Pancreas (tissue), 10 donors: Measurements from ENCODE around the gene OXSR1. TPM values are rescaled to one million over a fixed set of nuclear protein-coding genes. Genes with fewer than 3 reads are reported as not detected.

ENCODE experiments used
- ATAC-seq, 4 donors: fragments of 200-7000 bp; cut with Tn5 transposase; one replicate each; pipeline versions ENCODE4 v1.8.0 to v1.9.1; 2020; ENCODE audit warnings: mild to moderate bottlenecking in 4 of 4, moderate library complexity in 4 of 4
- DNase-seq, 6 donors: peaks; one replicate each; pipeline ENCODE4 v3.0.0-alpha.2; 2020
- FAIRE-seq: peaks from 2 replicates; lab custom pipeline; 2012; peaks lifted over from hg19 to GRCh38; lab: Jason Lieb, UNC
- H3K27ac ChIP-seq, 4 donors: fragments of 200-600 bp; sonication (generic); 1 replicate in 3 of 4; 2 replicates in 1 of 4; pipeline versions ENCODE4 v1.5.0 to v1.8.0; 2020
- H3K27me3 ChIP-seq, 4 donors: fragments of 200-600 bp; one replicate each; pipeline ENCODE4 v1.8.0; 2021
- H3K36me3 ChIP-seq, 3 donors: fragments of 200-600 bp; sonication (generic) in 1 of 3; one replicate each; pipeline versions ENCODE4 v1.5.0 to v1.8.0; 2020 to 2021
- H3K4me1 ChIP-seq, 3 donors: fragments of 200-600 bp; one replicate each; pipeline ENCODE4 v1.8.0; 2021
- H3K4me3 ChIP-seq, 4 donors: fragments of 200-600 bp; sonication (generic) in 2 of 4; one replicate each; pipeline versions ENCODE4 v1.5.0 to v1.8.0; 2020 to 2021
- H3K9me3 ChIP-seq, 4 donors: fragments of 200-600 bp; one replicate each; pipeline ENCODE4 v1.8.0; 2021
- CTCF ChIP-seq, 4 donors: fragments of 200-600 bp; sonication (generic) in 3 of 4; IDR thresholded peaks; one replicate each; pipeline versions ENCODE4 v1.5.0 to v1.8.0; 2021; ENCODE audit warnings: antibody characterized with exemption in 4 of 4
- WGBS, 2 donors: extraction: QIAGEN DNeasy Blood & Tissue Kit; methylation state at CpG; one replicate each; pipeline ENCODE4 v1.1.7; 2013; 5-methylcytosine and 5-hydroxymethylcytosine counted together
- intact Hi-C, 3 donors: fragments of 100-400 bp; cut with DNase I; formaldehyde crosslinking; loops; one replicate each; pipeline versions ENCODE4 v1.11.1 to v1.14.2; 2022
- polyA plus RNA-seq, 2 donors: library from polyadenylated mRNA; stranded (reverse); fragments of 200-250 nt; gene quantifications; one replicate each; pipeline ENCODE4 v1.2.3, GENCODE V29; 2013
- total RNA-seq, 6 donors: library from RNA; stranded (reverse); fragmentation: NEBNext Ultra II Directional in 4 of 6; extraction: Animal tissue kit (Norgen Biotek cat#: 25700) in 4 of 6; gene quantifications; one replicate each; pipeline versions ENCODE4 v1.2.1 to v1.2.4, GENCODE V29; 2021 to 2023
- donor health status: healthy with polysubstance abuse.
- donor health status: DM: no; HTN: no; CAD: no; lungs with moderate emphysema.
- donor health status: DM: no; HTN: no; CAD: no.
- donor health status: control.
- donor health status: control.
- donor health status: Bipolar disorder and iron deficiency.
- donor health status: DM: yes; HTN: yes; CAD: no.
- donor health status: DM: no; HTN: no; CAD: no.
- donor health status: DM: no; HTN: no; CAD: no.
- donor health status: DM: yes; HTN: yes; CAD: no.

The OXSR1 gene
- total and polyA plus RNA-seq, 8 donors, result 6.3 to 16.0 (median 10.4) TPM

GRCh38 chr3:38210141-38210757 lies 44.9 kb downstream of the OXSR1 start:
- FAIRE-seq (no peak), DNase-seq (no peak), ATAC-seq (no peak)

GRCh38 chr3:38212141-38212540 lies 46.8 kb downstream of the OXSR1 start:
- DNase-seq, result no peak

More at GRCh38 chr3:38210141-38210757, 44.9 kb downstream of the OXSR1 start:
- Histone ChIP-seq H3K4me1 (no peaks in the 10 kb centered on the region), H3K27ac (no peak overlapping the region), H3K36me3 (no peaks in the 10 kb centered on the region), H3K27me3 (no peaks in the 10 kb centered on the region), H3K4me3 (no peak overlapping the region), H3K9me3 (no peaks in the 10 kb centered on the region)
- intact Hi-C loops, result no loop called here
- TF ChIP-seq CTCF (IDR thresholded peaks at IDR 0.05), result no peak
- WGBS, 2 donors, result 94% methylated on average over 2 of the region's 2 CpGs

GRCh38 chr3:38214560-38214959 lies 49.2 kb downstream of the OXSR1 start:
- ATAC-seq, result no peak
- H3K4me1 ChIP-seq, result no peaks in the 10 kb centered on the region
- H3K4me3 ChIP-seq, result no peak overlapping the region
- no peaks in the 10 kb centered on the region for H3K27me3 ChIP-seq
- WGBS, 2 donors, result 95 to 97% methylated on average over 2 of the region's 2 CpGs
- H3K9me3 ChIP-seq, result no peaks in the 10 kb centered on the region
- no peak for DNase-seq
- H3K27ac ChIP-seq, result no peak overlapping the region
- FAIRE-seq, result no peak
- intact Hi-C loops, result no loop called here
- TF ChIP-seq CTCF (IDR thresholded peaks at IDR 0.05), result no peak
- H3K36me3 ChIP-seq, result no peaks in the 10 kb centered on the region

More at GRCh38 chr3:38212141-38212540, 46.8 kb downstream of the OXSR1 start:
- Histone ChIP-seq H3K4me1 (no peaks in the 10 kb centered on the region), H3K27ac (no peak overlapping the region), H3K4me3 (no peak overlapping the region), H3K27me3 (no peaks in the 10 kb centered on the region), H3K9me3 (no peaks in the 10 kb centered on the region), H3K36me3 (no peaks in the 10 kb centered on the region)
- FAIRE-seq (no peak), ATAC-seq (no peak)
- no peak for TF ChIP-seq CTCF (IDR thresholded peaks at IDR 0.05)
- 94 to 95% methylated on average over 1 of the region's 1 CpG for WGBS, 2 donors
- intact Hi-C loops, result no loop called here

GRCh38 chr3:38219609-38220197 lies 54.4 kb downstream of the OXSR1 start:
- intact Hi-C loops, result no loop called here
- FAIRE-seq, result no peak
- no peak for ATAC-seq
- H3K4me3 ChIP-seq, result no peak overlapping the region
- WGBS, 2 donors, result 95 to 99% methylated on average over 3 of the region's 3 CpGs
- H3K9me3 ChIP-seq, result no peaks in the 10 kb centered on the region
- H3K36me3 ChIP-seq, result peaks cover 0 to 17% (median 0%) of the 10 kb centered on the region in 3 donors
- no peak for DNase-seq
- H3K4me1 ChIP-seq, result no peaks in the 10 kb centered on the region
- H3K27me3 ChIP-seq, result no peaks in the 10 kb centered on the region
- H3K27ac ChIP-seq, result no peak overlapping the region
- TF ChIP-seq CTCF (IDR thresholded peaks at IDR 0.05), result no peak

GRCh38 chr3:38221005-38221404 lies 55.7 kb downstream of the OXSR1 start:
- DNase-seq (no peak), FAIRE-seq (no peak), ATAC-seq (no peak)
- H3K4me1 ChIP-seq, result no peaks in the 10 kb centered on the region
- no peak overlapping the region for H3K4me3 ChIP-seq
- 97 to 99% methylated on average over 1 of the region's 1 CpG for WGBS, 2 donors
- peaks cover 0 to 24% (median 3%) of the 10 kb centered on the region in 3 donors for H3K36me3 ChIP-seq
- no peak overlapping the region for H3K27ac ChIP-seq
- no peaks in the 10 kb centered on the region for H3K9me3 ChIP-seq
- TF ChIP-seq CTCF (IDR thresholded peaks at IDR 0.05), result no peak
- intact Hi-C loops, result no loop called here
- H3K27me3 ChIP-seq, result no peaks in the 10 kb centered on the region
